GM21528 (cell line): ENCODE measurements around the gene KCNK16.

ENCODE experiments used
- ATAC-seq: cut with Tn5 transposase; IDR thresholded peaks from one replicate; pipeline ENCODE4 v1.9.1; 2021; ENCODE audit warnings: mild to moderate bottlenecking, moderate library complexity; ENCODE audit not compliant: unreplicated experiment, low FRiP score

Gene KCNK16

GRCh38 chr6:39342692-39343395 is 20.3 kb upstream of the KCNK16 start:
- ATAC-seq: no peak

DNA sequence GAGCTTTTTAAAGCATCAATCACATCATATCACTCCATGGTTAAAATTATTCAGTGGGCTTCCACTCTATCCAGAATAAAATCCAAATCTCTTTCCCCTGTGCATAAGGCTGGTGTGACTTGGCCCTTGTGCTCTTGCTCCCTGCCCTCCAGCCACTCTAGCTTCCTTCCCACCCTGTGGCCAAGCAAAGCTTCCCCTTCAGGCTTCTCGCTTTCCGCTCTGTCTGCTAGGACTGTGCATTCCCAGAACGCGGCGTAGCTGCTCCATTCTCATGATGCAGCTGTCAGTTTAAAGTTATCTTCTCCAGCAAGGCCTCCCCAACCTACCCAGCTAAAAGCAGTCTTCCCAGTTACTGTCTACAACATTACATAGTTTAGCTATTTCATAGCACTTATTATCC is 19.4 kb upstream of the KCNK16 start:
- no peak for ATAC-seq

- no peak for ATAC-seq
These were observed 18.9 kb upstream of the KCNK16 start for GRCh38 chr6:39341352-39341751.

- ATAC-seq: no peak
These were observed 17.5 kb upstream of the KCNK16 start for GRCh38 chr6:39339868-39340550.

DNA sequence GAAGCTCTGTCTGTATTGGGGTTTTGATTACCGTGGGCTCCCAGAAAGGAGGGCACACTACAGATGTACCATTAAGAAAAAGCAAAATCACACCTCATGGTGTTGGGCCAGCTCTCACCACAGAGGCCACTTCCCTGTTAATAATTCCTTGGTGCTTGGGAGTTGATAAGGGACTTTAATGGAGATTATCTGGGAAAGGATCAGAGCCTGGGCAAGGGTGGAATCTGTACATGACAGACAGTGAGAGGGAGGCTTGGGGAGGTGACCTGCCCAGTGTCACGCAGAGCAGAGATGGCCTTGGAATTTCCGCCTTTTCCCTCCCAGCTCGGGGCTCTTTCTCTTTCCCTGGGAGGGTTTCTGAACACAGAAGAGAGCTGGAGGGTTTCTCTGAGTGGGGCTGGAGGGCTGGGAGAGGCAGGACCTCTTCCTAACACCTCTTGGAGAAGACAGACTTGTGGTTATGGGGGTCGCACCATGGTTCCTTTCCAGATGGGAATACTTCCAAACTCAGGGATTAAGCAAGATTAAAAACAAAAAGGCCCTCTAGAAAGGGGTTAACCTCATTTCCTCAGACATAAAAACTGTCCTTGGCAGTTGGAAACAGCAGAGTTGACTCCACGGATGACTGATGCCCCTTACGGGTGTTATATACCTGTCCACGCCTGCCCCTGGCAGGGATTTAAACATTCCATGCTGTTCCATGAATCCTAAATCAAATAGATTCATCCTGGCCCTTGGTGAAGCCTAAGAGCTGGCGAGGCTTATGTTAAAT is 16.8 kb upstream of the KCNK16 start:
- ATAC-seq: no peak

GRCh38 chr6:39338397-39338796 is 15.9 kb upstream of the KCNK16 start:
- ATAC-seq: no peak

DNA sequence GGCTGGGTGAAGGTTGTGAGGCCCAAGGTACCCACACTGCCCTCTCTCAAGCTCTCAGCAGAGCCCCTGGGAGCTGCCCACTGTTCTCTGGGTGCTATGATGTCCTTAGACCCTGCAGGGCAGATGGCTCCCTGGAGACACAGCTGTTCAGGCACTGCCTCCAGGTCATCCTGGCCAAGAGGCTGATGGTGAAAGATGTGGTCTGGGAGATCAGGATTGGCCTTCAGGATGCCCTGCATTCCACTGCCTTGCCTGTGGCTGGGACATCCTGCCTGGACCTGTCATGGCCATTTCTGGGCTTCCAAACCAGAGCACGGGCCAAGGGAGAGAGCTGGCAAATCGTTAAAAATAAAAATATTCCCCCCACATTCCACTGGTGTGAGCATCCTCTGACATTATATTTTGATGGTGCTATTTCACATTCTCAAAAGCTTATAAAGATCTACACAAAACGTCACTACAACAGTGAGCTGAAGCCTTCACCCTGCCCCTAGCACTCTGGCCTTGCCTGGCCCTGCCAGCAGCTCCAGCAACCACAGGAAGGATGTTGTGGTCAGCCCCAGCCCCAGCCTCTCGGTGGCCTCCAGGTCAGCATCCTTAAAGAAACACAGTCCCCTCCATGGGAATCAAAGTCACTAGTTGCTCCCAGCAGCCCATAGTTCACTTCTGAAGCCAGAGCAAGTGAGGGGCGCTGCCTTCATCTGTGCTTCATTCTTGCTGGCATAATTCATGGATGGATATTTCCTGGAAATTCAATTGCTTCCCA is 13.5 kb upstream of the KCNK16 start:
- ATAC-seq: no peak

GRCh38 chr6:39333644-39334438 is 11.3 kb upstream of the KCNK16 start:
- ATAC-seq: no peak

DNA sequence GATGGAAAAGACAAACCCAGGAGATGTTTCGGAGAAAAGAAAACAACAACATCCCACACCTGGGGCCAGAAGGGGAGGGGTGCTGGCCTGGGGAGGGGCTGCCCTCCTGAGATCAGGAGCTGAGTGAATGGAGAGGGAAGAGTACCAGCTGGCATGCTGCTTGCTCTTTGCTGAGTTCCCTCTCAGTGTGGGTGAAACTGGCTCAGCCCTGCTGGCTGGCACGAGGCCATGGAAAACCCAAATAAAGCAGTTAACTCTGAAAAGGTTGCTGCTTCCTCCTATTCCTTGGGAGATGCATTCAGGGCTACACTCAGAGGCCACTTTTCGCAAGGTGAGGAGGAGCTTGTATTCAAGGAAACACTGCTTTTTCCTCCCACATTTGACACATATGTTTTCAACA is 8.0 kb upstream of the KCNK16 start:
- no peak for ATAC-seq

DNA sequence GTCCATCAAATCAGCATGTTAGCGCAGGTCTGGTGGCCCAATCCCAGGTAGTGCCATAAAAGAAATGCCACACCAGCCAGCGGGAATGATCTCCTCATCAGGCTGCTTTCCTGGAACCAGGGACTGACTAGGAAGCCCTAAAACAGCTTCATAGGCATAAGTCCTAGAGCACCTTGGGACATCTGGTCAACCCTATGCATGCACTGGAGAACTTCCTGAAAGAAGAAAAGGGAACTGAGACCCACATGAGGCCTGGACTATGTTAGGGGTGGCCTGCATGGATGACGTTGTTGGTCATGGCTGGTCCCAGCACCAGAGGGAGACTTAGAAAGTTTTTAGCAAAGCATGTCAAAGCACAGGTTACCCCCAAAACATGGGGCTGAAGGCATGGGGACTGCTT is 7.6 kb upstream of the KCNK16 start:
- no peak for ATAC-seq

DNA sequence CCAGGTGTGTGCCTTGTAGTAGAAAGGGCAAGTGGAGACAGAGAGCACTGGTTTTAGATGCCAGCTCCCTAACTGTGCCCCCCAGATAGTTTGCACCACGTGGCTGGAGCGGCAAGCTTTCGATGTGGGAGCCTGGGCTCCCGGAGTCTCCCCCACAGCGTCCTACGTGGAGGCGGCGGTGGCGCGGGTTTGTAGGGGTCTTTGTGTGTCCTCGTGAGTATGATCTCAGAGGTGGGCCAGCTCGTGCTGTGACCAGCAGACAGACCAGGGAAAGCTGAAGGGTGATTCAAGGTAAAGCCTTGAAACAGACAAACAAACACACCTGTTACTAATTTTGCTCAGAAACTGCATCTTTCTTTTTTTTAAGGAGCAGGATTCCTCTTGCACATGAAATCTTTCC is 5.6 kb upstream of the KCNK16 start:
- no peak for ATAC-seq

DNA sequence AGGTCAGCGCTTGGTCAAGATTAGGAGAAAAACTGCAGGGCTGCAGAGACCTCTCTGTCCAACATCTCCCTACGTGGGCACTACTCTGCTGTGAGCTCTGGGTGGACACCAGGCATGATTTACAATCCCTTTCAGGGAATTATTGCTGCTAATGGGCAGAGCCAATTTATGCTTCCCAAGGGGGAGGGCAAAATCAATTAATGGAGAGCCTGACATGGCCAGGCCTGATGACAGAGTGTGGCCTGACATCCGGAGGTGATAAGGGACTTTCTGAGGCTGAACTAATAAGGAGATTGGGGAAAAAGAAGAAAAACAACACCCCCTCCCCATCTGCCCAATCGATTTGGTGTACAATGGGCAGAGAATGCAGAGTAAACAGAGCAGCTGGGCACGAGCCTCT is 5.0 kb upstream of the KCNK16 start:
- no peak for ATAC-seq

GRCh38 chr6:39321761-39322160 is 741 bp downstream of the KCNK16 start:
- ATAC-seq: no peak

- ATAC-seq: no peak
These were observed 2.0 kb downstream of the KCNK16 start for GRCh38 chr6:39320363-39320984.

- ATAC-seq: no peak
These were observed 2.7 kb downstream of the KCNK16 start for GRCh38 chr6:39319621-39320362.

GRCh38 chr6:39317256-39317655 is 5.2 kb downstream of the KCNK16 start:
- ATAC-seq: no peak

GRCh38 chr6:39314273-39314795 is 8.2 kb downstream of the KCNK16 start, which contains the start of gene KCNK17:
Gene KCNK17 (minus strand): TSS chr6:39314419. CDS start chr6:39314320, 99 bp downstream.
- no peak for ATAC-seq

GRCh38 chr6:39313526-39314272 is 8.8 kb downstream of the KCNK16 start:
- ATAC-seq: no peak
